Tibial nerve (tissue), 4 donors: ENCODE results near the gene MAN1A1.
"Not testable (repeated sequence)": the region's sequence is repeated elsewhere in the genome, so short reads cannot be mapped to it uniquely, and the experiment has no call there.

ENCODE experiments used
- CTCF ChIP-seq, 5 experiments: fragments of 200-600 bp in 3 of 5; fragments of 450-650 bp in 2 of 5; sonication (generic) in 3 of 5; IDR thresholded peaks; one replicate each; pipeline ENCODE4 v1.5.1; 2016 to 2019; ENCODE audit warnings: antibody characterized with exemption in 5 of 5, mild to moderate bottlenecking in 3 of 5, moderate library complexity in 2 of 5
- EP300 ChIP-seq, 2 donors: sonication (generic); formaldehyde crosslinking; IDR thresholded peaks; one replicate each; pipeline ENCODE4 v1.6.1; 2017; ENCODE audit warnings: antibody characterized with exemption in 2 of 2, mild to moderate bottlenecking in 1 of 2
- POLR2A ChIP-seq, 2 donors: fragments of 450-650 bp; IDR thresholded peaks; one replicate each; pipeline ENCODE4 v1.6.1; 2017; ENCODE audit warnings: antibody characterized with exemption in 2 of 2, mild to moderate bottlenecking in 2 of 2, moderate library complexity in 2 of 2

GRCh38 chr6:119377043-119377442, 27.5 kb upstream of the MAN1A1 start:
- not testable (repeated sequence) for TF ChIP-seq EP300, CTCF, POLR2A (IDR thresholded peaks at IDR 0.05)
